ENCODE results near the gene ACSS2. TPM values are rescaled to one million over a fixed set of nuclear protein-coding genes. Genes with fewer than 3 reads are reported as not detected.

ACSS2 gene
- total and polyA plus RNA-seq, 2 of the 8 experiments (the other 6 are each of a cell fraction or from before 2014, with no cell fraction given) = 17.7 to 24.2 TPM

DNA sequence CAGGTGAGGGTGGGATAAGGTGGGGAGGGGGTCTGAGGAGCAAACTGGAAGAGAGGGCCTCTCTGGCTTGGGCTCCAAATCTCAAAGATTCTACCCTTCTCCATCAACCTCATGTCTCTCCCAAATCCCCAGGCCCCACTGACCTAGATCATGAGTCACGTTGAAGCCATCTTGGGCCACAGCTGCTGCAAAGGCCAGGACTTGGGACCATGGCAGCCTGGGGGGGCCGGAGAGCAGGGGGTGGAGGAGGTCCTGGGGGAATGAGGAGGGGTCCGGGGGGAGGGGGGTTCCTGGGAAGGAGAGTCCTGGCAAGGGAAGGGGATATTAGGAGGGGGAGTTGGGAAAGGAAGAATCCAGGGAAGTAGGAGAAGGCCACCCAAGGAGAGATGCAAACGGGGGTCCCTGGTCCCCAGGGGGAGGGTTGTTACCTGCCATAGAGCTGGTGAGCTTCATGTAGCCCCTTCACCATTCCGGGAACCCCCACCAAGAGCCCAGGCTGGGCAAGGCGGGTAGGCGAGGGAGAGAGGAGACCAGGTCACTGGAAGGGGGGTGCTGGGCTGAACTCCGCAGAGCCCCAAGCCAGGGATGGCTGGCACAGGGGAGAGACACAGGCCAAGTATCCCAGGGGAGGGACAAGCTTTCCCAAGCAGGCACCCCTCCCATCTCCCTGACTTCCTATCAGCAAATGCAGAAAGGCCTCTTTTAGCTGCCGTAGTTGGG, 16.4 kb upstream of the ACSS2 start:
- ChIA-PET CTCF (ENCODE audit: partially characterized antibody) (interaction anchor here (0.7 to 1.0 kb wide), 2 partner anchors 11 to 152 kb away, joined by 3 read pairs; no protein-coding TSS in a partner anchor), POLR2A (ENCODE audit: partially characterized antibody) (no interaction called here)
- Histone ChIP-seq H2BK5ac (ENCODE audit: low read depth, low read length) (no peak overlapping the region), H2BK120ac (replicated peaks; ENCODE audit: low read depth, low read length) (no peak overlapping the region), H3K4ac (replicated peaks; ENCODE audit: insufficient read length, low read depth, low read length) (no peak overlapping the region), H3K9me3 (ENCODE audit: insufficient read depth in 2 of 2, low read depth in 1 of 2, low read length in 1 of 2) (no peaks in the 10 kb centered on the region), H2BK15ac (ENCODE audit: low read length) (no peak overlapping the region), H2BK12ac (ENCODE audit: low read depth, low read length) (no peak overlapping the region), H3K27ac (ENCODE audit: low read depth, low read length) (no peak overlapping the region), H3K4me1 (replicated peaks in 1 of 4; ENCODE audit: control insufficient read depth in 3 of 4, insufficient read depth in 4 of 4, low read length in 3 of 4) (peaks cover 5 to 15% (median 7%) of the 10 kb centered on the region in 4 experiments; a peak in 6 of 7 replicates), H3K56ac (replicated peaks; ENCODE audit: insufficient read length, low read depth, low read length) (no peak overlapping the region), H3K79me1 (ENCODE audit: low read depth, low read length) (no peaks in the 10 kb centered on the region), H3K23me2 (ENCODE audit: low read depth, low read length) (peaks cover 2% of the 10 kb centered on the region; the same call in 1 of the 2 replicates), H3K4me3 (ENCODE audit: extremely low read depth in 1 of 4, insufficient read depth in 2 of 4, low read depth in 3 of 4, low read length in 4 of 4) (no peak overlapping the region), H4K91ac (replicated peaks; ENCODE audit: insufficient read length, low read length) (no peak overlapping the region), H3K18ac (ENCODE audit: extremely low read depth, low read length) (no peak overlapping the region), H4K20me1 (replicated peaks in 1 of 2; ENCODE audit: control insufficient read depth in 1 of 2, insufficient read depth in 2 of 2, low read length in 2 of 2) (no peaks in the 10 kb centered on the region), H2AFZ (ENCODE audit: low read length) (no peak overlapping the region), H2AK5ac (ENCODE audit: low read depth, low read length) (no peak overlapping the region), H3K23ac (ENCODE audit: insufficient read length) (no peak overlapping the region), H3K79me2 (ENCODE audit: control insufficient read depth in 1 of 2, insufficient read depth in 2 of 2, low read length in 2 of 2) (no peaks in the 10 kb centered on the region), H4K5ac (ENCODE audit: insufficient read length, low read depth, low read length) (no peak overlapping the region), H2BK20ac (ENCODE audit: low read length) (no peak overlapping the region), H3K36me3 (ENCODE audit: control insufficient read depth in 2 of 4, insufficient read depth in 4 of 4, low read length in 3 of 4) (peaks cover 0 to 10% (median 6%) of the 10 kb centered on the region in 4 experiments; a peak in 6 of 8 replicates), H3K4me2 (ENCODE audit: insufficient read depth in 1 of 2, low read depth in 2 of 2, low read length in 2 of 2) (no peak overlapping the region), H4K8ac (ENCODE audit: extremely low read depth, insufficient read depth, low read length) (no peak overlapping the region; the same call in 1 of the 2 replicates), H3K9ac (replicated peaks in 1 of 4; ENCODE audit: extremely low read depth in 1 of 4, low read depth in 3 of 4, low read length in 3 of 4) (no peak overlapping the region), H3K14ac (ENCODE audit: insufficient read length) (no peak overlapping the region), H3K27me3 (replicated peaks in 1 of 4; ENCODE audit: control insufficient read depth in 3 of 4, extremely low read depth in 1 of 4, insufficient read depth in 3 of 4, low read length in 3 of 4) (no peaks in the 10 kb centered on the region; a peak in 1 of 7 replicates)
- DNase-seq (ENCODE audit: low read depth in 1 of 2, low spot score in 2 of 2) (no peak), FAIRE-seq (no peak)
- 89% methylated on average over 7 of the region's 9 CpGs; no CpG with 5 or more reads in 1 of the 2 experiments for WGBS, 2 experiments (ENCODE audit: extremely low coverage in 1 of 2, insufficient coverage in 1 of 2, insufficient read length in 1 of 2, insufficient replicate concordance in 2 of 2, low coverage in 1 of 2, low lambda C conversion rate in 2 of 2, missing lambda C conversion rate in 1 of 2)
- TF ChIP-seq POLR2A (IDR thresholded peaks at IDR 0.05; ENCODE audit: control extremely low read depth in 1 of 2, low read depth in 2 of 2, low read length in 2 of 2) (no peak), GABPA (IDR thresholded peaks at IDR 0.05; ENCODE audit: borderline replicate concordance, insufficient read depth, low read length) (no peak), BCL11A (IDR thresholded peaks at IDR 0.05; ENCODE audit: low read depth in 2 of 2, low read length in 2 of 2) (no peak), POLR2AphosphoS5 (IDR thresholded peaks at IDR 0.05; ENCODE audit: low read depth, low read length) (no peak), SIRT6 (IDR thresholded peaks at IDR 0.05; ENCODE audit: low read length) (no peak), RAD21 (IDR thresholded peaks at IDR 0.05 in 1 of 2, conservative IDR thresholded peaks at IDR 0.05 in 1 of 2; ENCODE audit: low read depth in 2 of 2, low read length in 2 of 2) (no peak), FOSL1 (IDR thresholded peaks at IDR 0.05; ENCODE audit: insufficient read depth, low read depth, low read length) (no peak), TAF7 (optimal IDR thresholded peaks at IDR 0.05; ENCODE audit: borderline replicate concordance, low read depth, low read length) (no peak), YY1 (IDR thresholded peaks at IDR 0.05; ENCODE audit: low read depth, low read length) (no peak), CBX5 (IDR thresholded peaks at IDR 0.05; ENCODE audit: low read depth, low read length) (no peak), POU5F1 (IDR thresholded peaks at IDR 0.05; ENCODE audit: low read depth, low read length) (no peak), CHD2 (IDR thresholded peaks at IDR 0.05; ENCODE audit: low read length) (no peak)
- TF ChIP-seq, protein P1, sequence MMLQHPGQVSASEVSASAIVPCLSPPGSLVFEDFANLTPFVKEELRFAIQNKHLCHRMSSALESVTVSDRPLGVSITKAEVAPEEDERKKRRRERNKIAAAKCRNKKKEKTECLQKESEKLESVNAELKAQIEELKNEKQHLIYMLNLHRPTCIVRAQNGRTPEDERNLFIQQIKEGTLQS (IDR thresholded peaks at IDR 0.05; ENCODE audit: insufficient read depth, low read depth, low read length) = no peak
